ENCODE measurements around the gene PI3.

The PI3 gene

DNA sequence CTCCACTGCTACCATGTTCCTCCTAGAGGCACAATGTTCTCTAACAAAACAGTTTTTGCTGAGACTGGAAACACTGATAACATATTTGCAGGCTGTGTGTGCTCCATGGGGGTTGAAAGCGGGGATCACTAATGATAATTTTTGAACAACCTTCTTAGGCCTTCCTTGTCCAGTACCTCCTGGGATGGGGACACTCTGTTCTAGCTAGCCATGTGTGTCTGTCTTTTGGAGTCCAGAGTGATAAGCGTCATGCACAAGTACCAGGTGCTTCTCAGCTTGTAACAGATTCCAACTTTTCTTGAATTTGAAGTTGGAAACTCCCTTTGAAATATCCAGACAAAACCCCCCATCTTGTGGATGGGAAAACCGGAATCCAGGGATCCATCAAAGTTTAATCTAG is 15.2 kb downstream of the PI3 start:
- Histone ChIP-seq H3K9ac (ENCODE audit: low read depth, low read length) (no peak overlapping the region), H3K27me3 (ENCODE audit: control insufficient read depth, insufficient read depth, low read length) (no peaks in the 10 kb centered on the region), H3K4me3 (ENCODE audit: low read depth, low read length) (no peak overlapping the region), H3K36me3 (ENCODE audit: control insufficient read depth, insufficient read depth, low read length) (no peaks in the 10 kb centered on the region), H3K9me3 (ENCODE audit: control insufficient read depth, insufficient read depth, low read length) (no peaks in the 10 kb centered on the region), H3K4me1 (ENCODE audit: control insufficient read depth, insufficient read depth, low read length) (no peaks in the 10 kb centered on the region)

DNA sequence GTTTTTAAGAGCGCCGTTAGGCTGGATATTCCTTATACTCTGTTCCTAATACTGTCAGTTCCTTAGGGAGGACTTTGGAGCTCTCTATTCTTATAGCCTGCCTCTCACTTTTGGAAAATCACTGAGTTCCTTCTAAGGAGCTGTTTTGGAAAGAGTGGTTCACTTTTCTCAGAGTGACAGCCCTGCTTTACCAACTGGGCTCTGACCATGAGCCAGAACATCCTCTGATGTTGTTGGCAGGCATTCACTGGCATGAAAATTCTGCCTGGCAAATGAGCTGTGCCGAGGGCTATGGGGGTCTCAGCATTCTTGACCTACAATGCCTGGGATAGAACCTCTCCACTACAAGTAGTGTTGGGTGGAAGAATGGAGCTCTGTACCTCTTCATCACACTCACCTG is 17.2 kb downstream of the PI3 start:
- H3K27me3 ChIP-seq (ENCODE audit: control insufficient read depth, insufficient read depth, low read length): no peaks in the 10 kb centered on the region
- H3K9ac ChIP-seq (ENCODE audit: low read depth, low read length): no peak overlapping the region
- H3K4me1 ChIP-seq (ENCODE audit: control insufficient read depth, insufficient read depth, low read length): no peaks in the 10 kb centered on the region
- H3K36me3 ChIP-seq (ENCODE audit: control insufficient read depth, insufficient read depth, low read length): no peaks in the 10 kb centered on the region
- no peak overlapping the region for H3K4me3 ChIP-seq (ENCODE audit: low read depth, low read length)
- no peaks in the 10 kb centered on the region for H3K9me3 ChIP-seq (ENCODE audit: control insufficient read depth, insufficient read depth, low read length)

DNA sequence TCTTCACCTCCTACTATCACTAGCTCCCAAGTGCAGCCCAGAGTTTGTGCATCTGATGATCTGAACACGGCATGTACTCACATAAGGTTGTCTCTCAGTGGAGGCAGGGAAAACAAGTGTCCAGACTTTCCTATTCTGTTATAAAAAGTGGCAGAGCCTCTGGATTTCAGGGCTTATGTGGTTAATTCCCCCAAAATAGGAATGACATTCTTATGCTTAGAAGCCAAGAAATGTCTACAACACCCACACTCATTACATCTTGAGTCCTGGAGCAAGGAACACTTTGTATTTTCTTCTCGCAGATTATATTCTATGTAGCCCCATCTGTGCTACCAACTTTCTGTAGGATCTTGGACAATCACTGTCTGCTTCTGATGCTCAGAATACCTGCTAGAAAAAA is 18.6 kb downstream of the PI3 start:
- Histone ChIP-seq H3K27me3 (ENCODE audit: control insufficient read depth, insufficient read depth, low read length) (no peaks in the 10 kb centered on the region), H3K36me3 (ENCODE audit: control insufficient read depth, insufficient read depth, low read length) (no peaks in the 10 kb centered on the region), H3K4me3 (ENCODE audit: low read depth, low read length) (no peak overlapping the region), H3K9me3 (ENCODE audit: control insufficient read depth, insufficient read depth, low read length) (no peaks in the 10 kb centered on the region), H3K9ac (ENCODE audit: low read depth, low read length) (no peak overlapping the region), H3K4me1 (ENCODE audit: control insufficient read depth, insufficient read depth, low read length) (peaks cover 2% of the 10 kb centered on the region)

DNA sequence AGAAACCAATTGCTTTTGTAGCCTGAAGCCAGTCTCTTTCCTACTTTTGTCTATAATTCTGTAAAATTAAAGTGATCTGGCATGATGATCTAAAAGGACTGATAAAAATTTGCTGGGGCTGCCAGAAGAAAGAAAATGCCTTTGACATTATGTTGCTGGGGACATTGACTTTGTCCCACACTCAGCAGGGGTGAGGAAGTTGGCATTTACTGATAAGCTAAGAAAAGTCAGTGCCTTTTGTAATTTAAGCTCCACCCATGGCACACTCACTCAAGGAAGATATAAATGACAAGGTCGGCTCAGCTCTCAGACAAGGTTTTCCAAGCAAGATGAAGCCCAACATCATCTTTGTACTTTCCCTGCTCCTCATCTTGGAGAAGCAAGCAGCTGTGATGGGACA is 32.0 kb downstream of the PI3 start, which contains the start of gene SEMG1:
TSS of gene SEMG1 (plus strand) at position 309 of the 400 bp plus-strand sequence. CDS start at position 330, 21 bp downstream.
- H3K27me3 ChIP-seq (ENCODE audit: control insufficient read depth, insufficient read depth, low read length): no peaks in the 10 kb centered on the region
- H3K36me3 ChIP-seq (ENCODE audit: control insufficient read depth, insufficient read depth, low read length): no peaks in the 10 kb centered on the region
- no peaks in the 10 kb centered on the region for H3K9me3 ChIP-seq (ENCODE audit: control insufficient read depth, insufficient read depth, low read length)
- H3K9ac ChIP-seq (ENCODE audit: low read depth, low read length): no peak within 1 kb of the TSS
- H3K4me1 ChIP-seq (ENCODE audit: control insufficient read depth, insufficient read depth, low read length): peaks cover 14% of the 10 kb centered on the region
- no peak within 1 kb of the TSS for H3K4me3 ChIP-seq (ENCODE audit: low read depth, low read length)

DNA sequence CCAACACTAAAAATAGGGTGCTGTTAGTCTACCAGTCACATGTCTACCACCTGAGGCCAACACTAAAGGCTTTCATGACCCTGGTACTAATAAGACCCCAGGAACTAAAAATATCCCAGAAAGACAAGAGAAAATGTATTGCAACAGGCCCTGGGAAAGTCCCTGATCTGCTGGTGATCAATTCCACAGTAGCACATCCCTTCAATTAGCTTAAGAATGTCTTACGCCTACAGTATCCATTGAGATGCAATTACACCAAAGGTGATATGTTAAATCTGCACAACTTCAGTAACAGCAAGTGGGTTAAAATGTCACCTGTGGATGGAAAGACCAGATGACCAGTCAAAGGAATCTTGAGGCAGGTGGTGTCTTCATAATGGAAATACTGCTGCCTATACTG is 35.2 kb downstream of the PI3 start:
- Histone ChIP-seq H3K9ac (ENCODE audit: low read depth, low read length) (no peak overlapping the region), H3K36me3 (ENCODE audit: control insufficient read depth, insufficient read depth, low read length) (no peaks in the 10 kb centered on the region), H3K27me3 (ENCODE audit: control insufficient read depth, insufficient read depth, low read length) (no peaks in the 10 kb centered on the region), H3K4me3 (ENCODE audit: low read depth, low read length) (no peak overlapping the region), H3K4me1 (ENCODE audit: control insufficient read depth, insufficient read depth, low read length) (peaks cover 14% of the 10 kb centered on the region), H3K9me3 (ENCODE audit: control insufficient read depth, insufficient read depth, low read length) (no peaks in the 10 kb centered on the region)

DNA sequence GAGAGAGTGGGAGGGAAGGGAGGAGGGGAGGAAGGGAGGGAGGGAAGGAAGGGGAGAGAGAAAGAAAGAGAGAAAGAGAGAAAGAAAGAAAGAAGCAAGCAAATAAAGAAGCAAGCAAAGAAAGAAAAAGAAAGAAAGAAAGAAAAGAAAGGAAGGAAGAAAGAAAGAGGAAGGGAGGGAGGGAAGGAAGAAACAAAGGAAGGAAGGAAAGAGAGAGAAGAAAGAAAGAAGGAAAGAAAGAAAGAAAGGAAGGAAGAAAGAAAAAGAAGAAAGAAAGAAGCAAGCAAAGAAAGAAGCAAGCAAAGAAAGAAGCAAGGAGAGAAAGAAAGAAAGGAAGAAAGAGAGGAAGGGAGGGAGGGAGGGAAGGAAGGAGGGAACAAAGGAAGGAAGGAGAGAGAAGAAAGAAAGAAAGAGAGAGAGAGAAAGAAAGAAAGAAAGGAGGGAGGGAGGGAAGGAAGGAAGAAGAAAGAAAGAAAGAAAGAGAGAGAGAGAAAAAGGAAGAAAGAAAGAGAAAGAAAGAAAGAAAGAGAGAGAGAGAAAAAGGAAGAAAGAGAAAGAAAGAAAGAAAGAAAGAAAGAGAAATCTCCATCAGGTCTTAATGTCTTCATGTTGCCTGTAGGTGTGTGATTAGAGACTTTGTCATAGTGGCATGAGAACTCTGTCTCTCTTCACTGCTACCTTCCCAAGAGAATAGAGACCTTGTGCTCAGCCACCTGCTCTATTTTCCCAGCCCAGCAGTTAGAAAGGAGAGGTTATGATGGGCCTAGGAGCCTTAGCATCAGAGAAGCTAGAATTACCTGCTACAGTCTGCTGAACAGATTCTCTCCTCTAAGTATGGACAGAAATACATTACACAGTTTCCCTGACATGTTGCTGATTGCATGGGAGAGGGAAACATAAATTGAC is 37.1 kb downstream of the PI3 start:
- Histone ChIP-seq H3K9me3 (ENCODE audit: control insufficient read depth, insufficient read depth, low read length) (no peaks in the 10 kb centered on the region), H3K4me3 (ENCODE audit: low read depth, low read length) (no peak overlapping the region), H3K36me3 (ENCODE audit: control insufficient read depth, insufficient read depth, low read length) (no peaks in the 10 kb centered on the region), H3K4me1 (ENCODE audit: control insufficient read depth, insufficient read depth, low read length) (peaks cover 12% of the 10 kb centered on the region), H3K27me3 (ENCODE audit: control insufficient read depth, insufficient read depth, low read length) (no peaks in the 10 kb centered on the region), H3K9ac (ENCODE audit: low read depth, low read length) (no peak overlapping the region)

DNA sequence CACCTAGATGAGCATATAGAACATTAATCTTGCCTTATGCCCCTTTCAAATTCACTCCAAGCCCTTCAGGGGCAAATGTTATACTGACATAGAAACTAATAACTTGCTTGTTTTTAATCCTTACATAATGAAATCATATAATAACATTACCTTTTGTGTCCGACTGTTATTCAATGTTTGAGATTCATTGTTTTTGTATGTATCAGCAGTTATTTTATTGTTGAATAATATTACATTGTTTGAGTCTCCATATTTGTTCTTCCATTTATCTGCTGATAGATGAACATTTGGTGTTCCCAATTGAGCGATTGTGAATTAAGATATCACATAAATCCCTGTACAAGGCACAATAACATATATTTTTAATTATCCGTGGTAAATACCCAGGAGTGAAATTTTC is 38.1 kb downstream of the PI3 start:
- Histone ChIP-seq H3K9me3 (ENCODE audit: control insufficient read depth, insufficient read depth, low read length) (no peaks in the 10 kb centered on the region), H3K4me1 (ENCODE audit: control insufficient read depth, insufficient read depth, low read length) (peaks cover 9% of the 10 kb centered on the region)

DNA sequence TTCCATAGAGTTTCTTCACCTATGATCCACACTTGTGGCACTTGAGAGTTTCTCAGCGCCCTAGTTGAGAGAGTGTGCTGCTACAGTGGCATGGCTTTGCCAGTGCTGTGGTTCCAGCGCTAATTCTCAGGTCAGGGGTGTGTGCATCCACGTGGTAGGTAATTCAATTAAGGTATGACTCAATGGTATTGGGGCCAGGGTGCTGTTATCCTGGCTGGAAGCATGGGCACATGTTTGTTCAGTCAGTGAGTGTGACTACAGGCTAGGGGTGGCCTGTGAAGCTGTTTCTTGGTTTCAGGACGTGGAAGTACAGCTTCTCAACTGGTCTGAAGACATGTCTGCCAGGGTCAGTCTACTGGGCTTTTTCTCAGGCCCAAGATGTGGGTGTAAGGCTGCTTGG is 43.4 kb downstream of the PI3 start:
- Histone ChIP-seq H3K4me1 (ENCODE audit: control insufficient read depth, insufficient read depth, low read length) (no peaks in the 10 kb centered on the region), H3K27me3 (ENCODE audit: control insufficient read depth, insufficient read depth, low read length) (peaks cover 4% of the 10 kb centered on the region), H3K4me3 (ENCODE audit: low read depth, low read length) (no peak overlapping the region), H3K9ac (ENCODE audit: low read depth, low read length) (no peak overlapping the region), H3K36me3 (ENCODE audit: control insufficient read depth, insufficient read depth, low read length) (no peaks in the 10 kb centered on the region), H3K9me3 (ENCODE audit: control insufficient read depth, insufficient read depth, low read length) (no peaks in the 10 kb centered on the region)

More for the DNA sequence above, 38.1 kb downstream of the PI3 start:
- no peaks in the 10 kb centered on the region for H3K27me3 ChIP-seq (ENCODE audit: control insufficient read depth, insufficient read depth, low read length)
- no peak overlapping the region for H3K9ac ChIP-seq (ENCODE audit: low read depth, low read length)
- H3K4me3 ChIP-seq (ENCODE audit: low read depth, low read length): no peak overlapping the region
- no peaks in the 10 kb centered on the region for H3K36me3 ChIP-seq (ENCODE audit: control insufficient read depth, insufficient read depth, low read length)

DNA sequence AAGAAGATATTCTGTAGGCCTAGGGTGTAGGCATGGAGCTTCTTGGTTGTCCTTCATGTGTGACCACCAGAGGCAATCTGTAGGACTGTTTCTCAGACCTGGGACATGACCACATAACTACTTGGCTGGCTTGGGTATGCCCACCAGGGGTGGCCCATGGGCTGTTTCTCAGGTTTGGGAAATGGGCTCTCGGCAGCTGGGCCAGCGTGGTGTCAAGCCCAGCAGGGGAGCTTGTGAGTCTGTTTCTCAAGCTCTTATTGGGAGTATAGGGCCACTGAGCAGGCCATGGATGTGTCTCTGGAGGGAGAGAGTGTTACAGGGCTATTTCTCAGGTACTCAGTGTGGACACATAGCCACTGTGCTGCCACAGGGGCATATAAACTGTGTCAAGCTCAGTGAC is 43.9 kb downstream of the PI3 start:
- no peaks in the 10 kb centered on the region for H3K9me3 ChIP-seq (ENCODE audit: control insufficient read depth, insufficient read depth, low read length)
- no peak overlapping the region for H3K9ac ChIP-seq (ENCODE audit: low read depth, low read length)
- H3K4me1 ChIP-seq (ENCODE audit: control insufficient read depth, insufficient read depth, low read length): no peaks in the 10 kb centered on the region
- H3K27me3 ChIP-seq (ENCODE audit: control insufficient read depth, insufficient read depth, low read length): peaks cover 5% of the 10 kb centered on the region
- H3K4me3 ChIP-seq (ENCODE audit: low read depth, low read length): no peak overlapping the region
- no peaks in the 10 kb centered on the region for H3K36me3 ChIP-seq (ENCODE audit: control insufficient read depth, insufficient read depth, low read length)

DNA sequence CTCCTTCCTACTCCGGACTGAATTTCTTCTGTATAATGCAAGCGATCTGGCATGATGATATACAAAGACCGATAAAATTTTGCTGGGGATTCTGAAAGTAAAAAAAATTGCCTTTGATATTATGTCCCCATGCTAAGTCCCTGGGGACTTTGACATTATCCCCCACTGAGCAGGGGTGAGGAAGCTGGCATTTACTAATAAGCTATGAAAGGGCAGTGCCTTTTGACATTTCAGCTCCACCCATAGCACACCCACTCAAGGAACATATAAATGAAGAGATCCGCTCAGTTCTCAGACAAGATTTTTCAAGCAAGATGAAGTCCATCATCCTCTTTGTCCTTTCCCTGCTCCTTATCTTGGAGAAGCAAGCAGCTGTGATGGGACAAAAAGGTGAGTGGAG is 46.4 kb downstream of the PI3 start, which contains the start of gene SEMG2:
TSS of gene SEMG2 (plus strand) at position 298 of the 400 bp plus-strand sequence. CDS start at position 315, 17 bp downstream.
- Histone ChIP-seq H3K36me3 (ENCODE audit: control insufficient read depth, insufficient read depth, low read length) (no peaks in the 10 kb centered on the region), H3K9ac (ENCODE audit: low read depth, low read length) (no peak within 1 kb of the TSS), H3K9me3 (ENCODE audit: control insufficient read depth, insufficient read depth, low read length) (no peaks in the 10 kb centered on the region), H3K4me3 (ENCODE audit: low read depth, low read length) (no peak within 1 kb of the TSS), H3K27me3 (ENCODE audit: control insufficient read depth, insufficient read depth, low read length) (peaks cover 8% of the 10 kb centered on the region), H3K4me1 (ENCODE audit: control insufficient read depth, insufficient read depth, low read length) (no peaks in the 10 kb centered on the region)

DNA sequence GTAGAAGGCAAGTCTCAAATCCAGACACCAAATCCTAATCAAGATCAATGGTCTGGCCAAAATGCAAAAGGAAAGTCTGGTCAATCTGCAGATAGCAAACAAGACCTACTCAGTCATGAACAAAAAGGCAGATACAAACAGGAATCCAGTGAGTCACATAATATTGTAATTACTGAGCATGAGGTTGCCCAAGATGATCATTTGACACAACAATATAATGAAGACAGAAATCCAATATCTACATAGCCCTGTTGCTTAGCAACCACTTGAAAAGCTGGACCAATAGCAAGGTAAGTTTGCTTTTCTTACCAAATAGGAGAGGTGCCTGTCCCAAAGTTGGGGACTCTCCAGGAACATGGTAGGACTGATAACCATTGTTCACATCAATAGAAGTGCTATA is 48.4 kb downstream of the PI3 start:
- H3K9me3 ChIP-seq (ENCODE audit: control insufficient read depth, insufficient read depth, low read length): no peaks in the 10 kb centered on the region
- H3K27me3 ChIP-seq (ENCODE audit: control insufficient read depth, insufficient read depth, low read length): peaks cover 8% of the 10 kb centered on the region
- no peaks in the 10 kb centered on the region for H3K36me3 ChIP-seq (ENCODE audit: control insufficient read depth, insufficient read depth, low read length)
- no peak overlapping the region for H3K4me3 ChIP-seq (ENCODE audit: low read depth, low read length)
- no peak overlapping the region for H3K9ac ChIP-seq (ENCODE audit: low read depth, low read length)
- no peaks in the 10 kb centered on the region for H3K4me1 ChIP-seq (ENCODE audit: control insufficient read depth, insufficient read depth, low read length)

All from iPS-15b (cell line).